Measurements from ENCODE around the gene GZMM. TPM values are rescaled to one million over a fixed set of nuclear protein-coding genes. Genes with fewer than 3 reads are reported as not detected.

GZMM gene
- total RNA-seq, 2 donors from 2014 or later = 0.51 TPM; not detected in 1

DNA sequence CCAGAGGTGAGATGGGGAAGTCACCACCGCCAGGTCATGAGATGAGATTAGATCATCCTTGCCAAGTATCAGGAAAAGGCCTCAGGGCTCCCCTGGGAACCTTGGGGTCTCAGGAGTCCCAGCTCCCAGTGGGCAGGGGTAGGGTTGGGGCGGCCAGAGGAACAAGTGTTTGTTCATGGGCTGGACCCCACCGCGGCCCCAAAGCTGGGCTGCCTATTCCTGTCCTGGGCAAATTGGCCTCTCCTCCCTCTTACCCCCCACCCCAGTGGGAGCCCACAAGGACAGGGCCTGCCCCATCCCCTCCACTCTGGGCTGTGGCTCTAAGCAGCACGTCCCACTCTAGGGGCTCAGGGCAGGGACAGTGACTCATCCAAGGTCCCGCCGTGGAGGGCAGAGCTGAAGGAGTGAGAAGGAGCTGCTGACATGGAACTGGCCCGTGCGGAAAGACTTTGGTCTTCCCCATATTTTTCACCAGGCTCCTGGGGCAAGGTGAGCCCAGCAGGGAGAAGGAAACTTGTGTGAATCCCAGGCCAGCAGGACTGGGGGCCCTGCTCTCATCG, 41.8 kb downstream of the GZMM start:
- no peaks in the 10 kb centered on the region for H3K4me1 ChIP-seq (ENCODE audit: control insufficient read depth, insufficient read depth, low read length)
- no peak overlapping the region for H3K4me3 ChIP-seq (ENCODE audit: low read length)
- no peak overlapping the region for H3K9ac ChIP-seq (ENCODE audit: extremely low read depth, low read length, poor library complexity, severe bottlenecking)
- H3K9me3 ChIP-seq (ENCODE audit: control insufficient read depth, low read length) = no peaks in the 10 kb centered on the region
- H3K27ac ChIP-seq (ENCODE audit: low read depth, low read length) = no peak overlapping the region
- peaks cover 20% of the 10 kb centered on the region for H3K27me3 Mint-ChIP-seq (ENCODE audit: insufficient read depth)
- no peak overlapping the region for H3K4me3 Mint-ChIP-seq
- DNase-seq = peak; percentile 53
- peaks cover 3% of the 10 kb centered on the region for H3K4me1 Mint-ChIP-seq
- H3K36me3 ChIP-seq (ENCODE audit: control insufficient read depth, insufficient read depth, low read length) = peaks cover 20% of the 10 kb centered on the region
- H3K27ac Mint-ChIP-seq = no peak overlapping the region
- H3K36me3 Mint-ChIP-seq (ENCODE audit: low read depth) = peaks cover 3% of the 10 kb centered on the region
- TF ChIP-seq, protein P1, sequence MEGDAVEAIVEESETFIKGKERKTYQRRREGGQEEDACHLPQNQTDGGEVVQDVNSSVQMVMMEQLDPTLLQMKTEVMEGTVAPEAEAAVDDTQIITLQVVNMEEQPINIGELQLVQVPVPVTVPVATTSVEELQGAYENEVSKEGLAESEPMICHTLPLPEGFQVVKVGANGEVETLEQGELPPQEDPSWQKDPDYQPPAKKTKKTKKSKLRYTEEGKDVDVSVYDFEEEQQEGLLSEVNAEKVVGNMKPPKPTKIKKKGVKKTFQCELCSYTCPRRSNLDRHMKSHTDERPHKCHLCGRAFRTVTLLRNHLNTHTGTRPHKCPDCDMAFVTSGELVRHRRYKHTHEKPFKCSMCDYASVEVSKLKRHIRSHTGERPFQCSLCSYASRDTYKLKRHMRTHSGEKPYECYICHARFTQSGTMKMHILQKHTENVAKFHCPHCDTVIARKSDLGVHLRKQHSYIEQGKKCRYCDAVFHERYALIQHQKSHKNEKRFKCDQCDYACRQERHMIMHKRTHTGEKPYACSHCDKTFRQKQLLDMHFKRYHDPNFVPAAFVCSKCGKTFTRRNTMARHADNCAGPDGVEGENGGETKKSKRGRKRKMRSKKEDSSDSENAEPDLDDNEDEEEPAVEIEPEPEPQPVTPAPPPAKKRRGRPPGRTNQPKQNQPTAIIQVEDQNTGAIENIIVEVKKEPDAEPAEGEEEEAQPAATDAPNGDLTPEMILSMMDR (conservative IDR thresholded peaks at IDR 0.05) = no peak
- H3K27me3 ChIP-seq (ENCODE audit: control insufficient read depth, insufficient read depth, low read length, poor library complexity, severe bottlenecking) = peaks cover 19% of the 10 kb centered on the region
- no peaks in the 10 kb centered on the region for H3K9me3 Mint-ChIP-seq
- WGBS, 2 experiments (ENCODE audit: insufficient coverage in 1 of 2, insufficient read length in 1 of 2) = 87% methylated on average over 10 of the region's 10 CpGs; no CpG with 5 or more reads in 1 of the 2 experiments

DNA sequence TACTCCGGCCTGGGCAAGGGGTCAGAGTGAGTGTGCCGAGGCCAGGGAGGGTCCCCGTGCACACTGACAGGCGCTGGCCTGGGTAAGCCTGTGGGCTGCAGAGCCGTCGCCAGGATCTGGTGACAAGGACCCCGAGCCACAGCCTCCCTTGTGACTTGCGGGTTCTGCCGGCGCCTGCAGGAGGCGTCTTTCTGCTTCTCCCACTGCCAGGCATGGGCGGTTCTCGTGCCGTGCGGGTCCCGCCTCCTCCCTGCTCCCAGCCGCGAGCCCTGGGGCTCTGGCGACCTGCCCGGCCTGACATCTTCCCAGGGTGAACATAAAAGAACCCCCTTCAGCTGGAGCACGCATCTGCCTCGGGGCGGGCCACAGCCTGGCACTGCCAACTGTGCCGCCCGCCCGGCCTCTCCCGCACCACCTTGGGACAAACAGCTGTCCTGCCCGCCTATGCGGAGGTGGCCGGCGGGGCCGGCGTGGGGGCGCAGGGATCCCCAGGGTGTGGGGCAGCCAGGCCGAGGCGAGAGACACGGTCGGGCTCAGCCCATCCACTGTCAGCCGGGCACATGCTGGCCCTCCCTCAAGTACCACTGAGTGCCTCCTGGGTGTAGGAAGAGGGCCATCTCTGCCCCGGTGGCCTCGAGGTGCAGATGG, 44.4 kb downstream of the GZMM start:
- Histone ChIP-seq H3K9me3 (ENCODE audit: control insufficient read depth, low read length) (no peaks in the 10 kb centered on the region), H3K27me3 (ENCODE audit: control insufficient read depth, insufficient read depth, low read length, poor library complexity, severe bottlenecking) (peaks cover 44% of the 10 kb centered on the region), H3K27ac (ENCODE audit: low read depth, low read length) (no peak overlapping the region), H3K36me3 (ENCODE audit: control insufficient read depth, insufficient read depth, low read length) (peaks cover 4% of the 10 kb centered on the region), H3K4me1 (ENCODE audit: control insufficient read depth, insufficient read depth, low read length) (no peaks in the 10 kb centered on the region), H3K4me3 (ENCODE audit: low read length) (no peak overlapping the region), H3K9ac (ENCODE audit: extremely low read depth, low read length, poor library complexity, severe bottlenecking) (no peak overlapping the region)
- Mint-ChIP-seq H3K36me3 (ENCODE audit: low read depth) (no peaks in the 10 kb centered on the region), H3K4me1 (peaks cover 3% of the 10 kb centered on the region), H3K4me3 (no peak overlapping the region), H3K27ac (no peak overlapping the region), H3K9me3 (no peaks in the 10 kb centered on the region), H3K27me3 (ENCODE audit: insufficient read depth) (peaks cover 41% of the 10 kb centered on the region)
- TF ChIP-seq, protein P1 (conservative IDR thresholded peaks at IDR 0.05) = peak; percentile 78
- WGBS, 2 experiments (ENCODE audit: insufficient coverage in 1 of 2, insufficient read length in 1 of 2) = 20 to 22% methylated on average over 28 to 41 of the region's 41 CpGs
- peak; percentile 96 for DNase-seq

DNA sequence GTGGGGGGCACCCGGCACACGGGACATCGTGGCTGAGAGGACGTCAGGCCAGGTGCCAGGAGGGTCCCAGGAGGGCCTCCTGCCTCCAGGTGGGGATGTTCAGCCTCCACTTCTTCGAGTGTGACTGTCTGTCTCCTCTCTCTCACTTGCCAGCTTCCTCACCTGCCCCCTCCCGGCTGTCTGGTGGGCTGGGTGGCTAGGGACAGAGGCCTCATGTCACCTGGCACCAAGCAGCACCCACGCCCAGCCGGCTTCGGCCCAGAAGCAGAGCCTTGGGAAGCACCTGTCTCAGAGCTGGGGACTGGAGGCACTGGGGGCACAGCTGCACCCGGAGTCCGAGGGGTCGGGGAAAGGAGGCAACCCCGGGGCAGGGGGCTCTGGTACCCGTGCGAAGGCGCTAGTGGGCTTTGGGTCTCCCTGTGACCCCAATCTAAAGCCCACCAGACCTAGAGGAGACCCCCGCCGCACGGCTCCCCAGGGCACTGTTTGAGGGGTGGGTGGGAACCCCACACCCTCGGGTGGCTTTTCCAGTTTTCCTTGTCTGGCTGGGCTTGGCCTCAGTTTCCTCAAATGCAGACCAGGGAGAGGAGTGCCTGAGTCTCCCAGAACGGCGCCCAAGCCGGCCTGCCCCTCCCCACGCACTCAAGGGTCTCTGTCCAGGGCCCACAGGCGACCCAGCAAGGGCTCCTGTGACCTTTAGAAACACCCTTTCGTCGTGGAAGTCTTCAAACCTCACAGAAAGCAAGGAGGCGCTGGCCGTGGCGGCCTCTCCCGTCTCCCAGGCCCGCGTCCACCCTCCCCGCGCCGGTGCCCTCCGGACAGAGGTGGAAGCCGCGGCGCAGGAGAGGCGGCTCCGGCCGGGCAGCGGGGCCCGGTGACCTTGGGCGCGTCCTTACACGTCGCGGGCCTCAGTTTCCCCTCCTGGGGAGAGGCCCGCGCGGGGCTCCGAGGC, 45.2 kb downstream of the GZMM start:
- H3K36me3 Mint-ChIP-seq (ENCODE audit: low read depth) = no peaks in the 10 kb centered on the region
- H3K36me3 ChIP-seq (ENCODE audit: control insufficient read depth, insufficient read depth, low read length) = no peaks in the 10 kb centered on the region
- H3K9me3 ChIP-seq (ENCODE audit: control insufficient read depth, low read length) = no peaks in the 10 kb centered on the region
- H3K4me1 Mint-ChIP-seq = peaks cover under 1% of the 10 kb centered on the region
- no peaks in the 10 kb centered on the region for H3K9me3 Mint-ChIP-seq
- no peak overlapping the region for H3K4me3 ChIP-seq (ENCODE audit: low read length)
- H3K4me3 Mint-ChIP-seq = peak overlapping the region; percentile 33
- peaks cover 52% of the 10 kb centered on the region for H3K27me3 ChIP-seq (ENCODE audit: control insufficient read depth, insufficient read depth, low read length, poor library complexity, severe bottlenecking)
- WGBS, 2 experiments (ENCODE audit: insufficient coverage in 1 of 2, insufficient read length in 1 of 2) = 23 to 29% methylated on average over 25 to 53 of the region's 54 CpGs
- DNase-seq = peak; percentile 73
- no peak overlapping the region for H3K27ac Mint-ChIP-seq
- H3K4me1 ChIP-seq (ENCODE audit: control insufficient read depth, insufficient read depth, low read length) = no peaks in the 10 kb centered on the region
- no peak overlapping the region for H3K27ac ChIP-seq (ENCODE audit: low read depth, low read length)
- TF ChIP-seq, protein P1 (conservative IDR thresholded peaks at IDR 0.05) = no peak
- no peak overlapping the region for H3K9ac ChIP-seq (ENCODE audit: extremely low read depth, low read length, poor library complexity, severe bottlenecking)
- peaks cover 48% of the 10 kb centered on the region for H3K27me3 Mint-ChIP-seq (ENCODE audit: insufficient read depth)
